Activated T-helper 1 cell treated with Interleukin-2 at 50 U/mL for 16 hours (primary cell): ENCODE results near the gene CFAP46.
"Not testable (repeated sequence)": the region's sequence is repeated elsewhere in the genome, so short reads cannot be mapped to it uniquely, and the experiment has no call there.

Experiments used
- DNase-seq: peaks from one replicate; pipeline ENCODE4 v3.0.0-alpha.2; 2020; ENCODE audit warnings: low read depth

Gene CFAP46

DNA sequence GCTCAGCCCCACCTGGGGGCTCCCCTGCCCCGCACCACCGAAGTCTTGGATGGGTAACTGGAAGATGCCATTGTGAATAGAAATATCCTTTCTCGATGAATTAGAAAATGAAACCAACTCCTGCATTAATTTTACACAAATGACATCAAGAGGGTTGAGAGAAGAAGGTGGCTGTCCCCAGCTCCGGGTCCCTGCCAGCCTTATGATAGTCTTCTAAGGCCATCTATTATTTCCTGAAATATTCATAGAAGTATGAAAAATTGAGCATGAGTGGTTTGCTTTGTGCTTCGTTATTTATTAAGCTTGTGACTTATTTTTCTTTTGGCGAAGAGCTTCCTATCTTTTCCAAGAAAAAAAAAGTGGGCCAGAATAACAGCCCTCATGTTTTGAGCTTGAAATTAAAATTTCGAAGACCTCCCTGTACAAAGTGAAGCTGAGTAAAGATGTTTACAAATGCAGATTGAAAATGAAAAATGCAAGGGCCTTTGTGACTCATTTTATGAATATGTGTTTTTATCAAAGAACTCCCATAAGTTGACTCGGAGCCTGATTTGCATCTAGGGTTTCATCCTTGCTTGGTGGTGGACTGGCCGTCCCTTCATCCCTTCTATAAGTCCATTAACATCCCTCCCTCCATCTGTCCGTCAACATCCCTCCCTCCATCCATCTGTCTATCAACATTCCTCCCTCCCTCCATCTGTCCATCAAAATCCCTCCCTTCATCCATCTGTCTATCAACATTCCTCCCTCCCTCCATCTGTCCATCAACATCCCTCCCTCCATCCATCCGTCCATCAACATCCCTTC, 20.5 kb upstream of the CFAP46 start:
- DNase-seq, result no peak

- DNase-seq, result peak; percentile 38
These were observed 19.6 kb upstream of the CFAP46 start for GRCh38 chr10:132961787-132962622.

DNA sequence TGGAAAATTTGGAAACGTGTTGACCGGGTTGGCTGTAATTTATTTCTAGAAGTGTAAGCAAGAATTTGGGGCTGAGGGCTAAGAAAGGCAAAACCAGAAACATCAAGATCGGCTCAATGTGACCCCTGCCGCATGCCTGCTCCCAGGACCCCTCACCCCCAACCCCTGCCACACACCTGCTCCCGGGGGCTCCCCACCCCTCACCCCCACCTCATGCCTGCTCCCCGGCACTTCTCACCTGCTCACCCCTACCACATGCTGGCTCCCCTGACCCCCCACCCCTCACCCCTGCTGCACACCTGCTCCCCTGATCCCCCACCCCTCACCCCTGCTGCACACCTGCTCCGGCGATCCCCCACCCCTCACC, 19.0 kb upstream of the CFAP46 start:
- no peak for DNase-seq

DNA sequence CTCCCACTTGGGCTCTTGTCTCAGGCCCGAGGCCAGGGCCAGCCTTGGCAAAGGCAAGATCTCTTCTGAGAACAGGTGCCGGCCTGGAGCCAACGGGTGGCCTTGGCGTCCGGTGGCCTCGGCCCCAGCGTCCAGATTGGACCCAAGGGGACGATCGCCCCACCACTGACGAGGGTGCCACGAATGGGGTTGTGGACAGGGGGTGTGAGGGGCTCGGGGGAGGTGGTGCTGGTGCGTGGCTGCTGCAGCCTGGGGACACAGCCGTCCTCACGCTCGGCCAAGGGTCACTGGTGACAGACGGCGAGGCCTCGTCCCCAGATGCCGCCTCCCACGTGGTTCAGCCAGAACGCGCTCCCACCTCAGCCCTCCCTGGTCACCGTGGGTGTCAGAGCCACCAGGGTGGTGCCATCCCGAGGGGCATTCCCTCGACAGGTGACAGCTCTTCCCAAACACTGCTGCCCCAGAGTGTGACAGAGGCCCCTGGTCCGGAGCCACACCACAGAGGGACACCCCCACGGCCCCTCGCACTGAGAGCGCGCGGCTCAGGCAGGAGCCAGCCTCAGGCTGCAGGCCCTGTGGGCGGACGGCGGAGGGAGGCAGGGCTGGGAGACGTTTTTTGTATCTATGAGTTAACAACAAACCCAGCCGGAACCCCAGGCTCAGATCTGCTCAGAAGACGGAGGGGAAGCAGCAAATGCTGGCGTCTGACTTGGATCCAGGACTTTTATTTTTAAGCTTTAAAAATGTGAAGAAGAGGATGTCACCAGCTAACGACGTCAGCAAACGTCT, 18.5 kb upstream of the CFAP46 start:
- DNase-seq, result no peak

DNA sequence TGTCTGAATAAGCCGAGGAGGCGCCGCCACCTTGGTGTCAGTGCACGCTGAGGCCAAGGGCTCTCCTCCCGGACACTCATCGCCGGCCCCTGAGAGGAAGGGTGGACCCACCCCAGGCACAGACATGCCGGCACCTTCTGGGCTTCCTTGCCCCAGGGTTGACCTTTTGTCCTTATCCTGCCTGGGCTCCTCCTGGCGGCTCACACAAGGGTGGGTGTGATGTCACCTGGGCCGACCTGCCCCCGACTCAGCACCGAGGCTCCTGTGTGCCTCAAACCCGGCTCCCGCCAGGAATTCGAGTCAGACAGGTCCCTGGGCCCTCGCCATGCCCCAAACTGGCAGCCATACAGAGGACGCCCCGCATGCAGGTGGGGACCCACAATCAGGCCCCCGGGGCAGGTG, 17.7 kb upstream of the CFAP46 start:
- no peak for DNase-seq

DNA sequence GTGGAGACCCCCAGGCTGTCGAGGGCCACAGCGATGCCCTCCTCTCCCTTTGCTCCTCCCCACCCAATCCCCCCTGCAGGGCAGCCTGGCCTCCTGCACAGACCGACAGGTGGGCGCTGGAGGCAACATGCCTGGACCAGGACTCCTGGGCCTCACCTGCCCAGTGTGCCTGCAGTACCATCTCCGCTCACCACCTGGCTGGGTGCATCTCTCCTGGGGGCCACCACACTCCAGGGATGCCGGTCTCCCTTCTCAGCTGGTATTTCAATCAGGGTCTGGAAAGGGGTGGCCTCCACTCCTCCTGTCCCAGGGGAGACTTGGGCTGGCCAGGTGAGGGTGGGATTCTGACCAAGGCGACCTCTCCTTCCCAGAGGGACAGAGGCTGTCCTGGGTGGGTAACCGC, 17.2 kb upstream of the CFAP46 start:
- no peak for DNase-seq

GRCh38 chr10:132958883-132959558, 16.7 kb upstream of the CFAP46 start:
- no peak for DNase-seq

DNA sequence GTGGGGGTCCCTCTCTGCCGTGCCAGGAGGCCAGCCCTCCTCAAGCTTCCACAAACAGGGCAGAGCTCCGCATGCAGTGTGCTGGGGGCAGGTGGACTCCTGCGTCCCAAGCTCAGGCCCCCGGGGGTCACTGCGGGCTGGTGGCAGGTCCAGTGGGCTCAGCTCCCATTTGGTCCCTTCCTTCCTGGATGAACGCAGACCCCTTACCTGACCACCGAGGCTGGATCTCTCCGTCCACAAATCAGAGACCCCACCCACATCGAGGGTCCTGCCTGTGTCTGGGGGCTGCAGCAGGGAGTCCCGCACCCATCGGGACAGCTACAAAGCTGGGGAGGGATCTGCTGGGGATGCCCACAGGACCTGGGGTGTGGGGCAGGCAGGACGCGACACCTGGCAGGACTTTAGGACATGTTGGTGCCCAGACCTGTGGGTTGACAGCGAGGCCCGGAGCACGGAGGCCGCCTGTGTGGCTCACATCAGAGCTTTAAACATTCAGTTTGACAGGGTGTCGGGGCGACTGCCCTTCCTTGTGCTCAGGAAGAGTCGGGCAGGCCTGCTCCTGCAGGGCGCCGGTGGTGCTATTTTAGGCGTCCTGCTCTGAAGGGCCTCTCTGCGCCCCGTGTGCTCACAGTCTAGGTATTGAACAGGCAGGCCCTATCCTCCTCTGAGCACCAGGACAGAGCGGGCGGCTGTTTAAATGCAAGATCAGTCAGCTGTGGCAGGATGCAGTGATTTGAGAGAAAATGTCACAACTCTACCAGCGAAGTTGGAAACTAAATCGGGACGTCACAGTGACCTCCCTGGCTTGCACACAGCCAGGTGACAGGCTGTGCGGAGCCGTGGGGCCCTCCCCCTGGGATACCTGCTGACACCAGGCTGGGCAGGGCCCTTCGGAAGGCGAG, 15.9 kb upstream of the CFAP46 start:
- DNase-seq, result no peak

- no peak for DNase-seq
These were observed 14.8 kb upstream of the CFAP46 start for GRCh38 chr10:132957131-132957530.

- DNase-seq, result not testable (repeated sequence)
These were observed 13.9 kb upstream of the CFAP46 start for GRCh38 chr10:132956259-132956658.

DNA sequence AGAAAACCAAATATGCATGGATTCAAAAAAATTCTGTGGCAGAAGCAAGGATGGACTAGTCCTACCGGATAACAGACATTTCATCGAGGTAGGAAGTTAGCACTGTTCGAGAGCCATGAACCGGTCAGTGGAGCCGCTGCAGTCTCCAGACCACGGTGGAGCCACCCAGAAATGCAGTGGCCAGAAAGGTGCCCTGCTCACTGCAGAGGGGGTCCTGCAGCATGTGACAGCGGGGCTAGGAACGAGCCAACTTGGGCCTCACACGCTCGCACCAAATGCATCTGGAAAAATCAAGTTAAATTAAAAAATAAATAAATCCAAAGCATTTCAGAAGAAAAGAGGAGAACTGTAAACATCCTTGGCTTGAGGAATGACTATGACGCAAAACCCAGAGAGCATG, 13.1 kb upstream of the CFAP46 start:
- no peak for DNase-seq

DNA sequence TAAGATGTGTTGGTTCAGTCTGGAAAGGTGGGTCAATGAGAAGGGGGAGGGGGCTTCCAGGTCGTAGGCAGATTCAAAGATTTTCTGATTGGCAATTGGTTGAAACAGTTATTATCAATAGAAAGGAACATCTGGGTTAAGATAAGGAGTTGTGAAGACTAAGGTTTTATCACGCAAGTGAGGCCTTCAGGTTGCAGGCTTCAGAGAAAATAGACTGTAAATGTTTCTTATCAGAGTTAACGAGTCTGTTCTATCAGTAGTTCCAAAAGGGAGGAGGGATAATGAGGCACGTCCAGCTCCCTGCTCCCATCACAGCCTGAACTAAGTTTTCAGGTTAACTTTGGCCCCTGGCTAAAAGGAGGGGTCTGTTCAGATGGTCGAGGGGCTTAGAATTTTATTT, 11.1 kb upstream of the CFAP46 start:
- no peak for DNase-seq

DNA sequence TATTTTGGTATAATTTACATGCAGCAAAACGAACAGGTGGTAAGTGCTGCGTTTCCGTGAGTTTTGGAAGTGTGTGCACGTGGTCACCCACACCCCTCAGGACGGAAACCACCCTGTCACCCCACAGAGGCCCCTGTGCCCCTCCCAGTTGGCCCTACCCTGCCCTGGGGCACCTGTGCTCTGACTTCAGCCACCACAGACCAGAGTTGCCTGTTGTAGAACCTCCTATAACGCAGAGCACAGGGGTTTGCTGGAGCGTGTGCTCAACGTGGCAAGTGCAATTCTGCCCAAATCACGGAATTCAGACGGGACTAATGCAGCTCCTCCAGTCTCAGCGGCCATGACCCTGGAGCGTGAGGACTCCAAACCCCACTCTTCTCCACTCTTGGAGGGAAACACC, 9.6 kb upstream of the CFAP46 start:
- no peak for DNase-seq

- no peak for DNase-seq
These were observed 6.0 kb upstream of the CFAP46 start for GRCh38 chr10:132948351-132948750.

DNA sequence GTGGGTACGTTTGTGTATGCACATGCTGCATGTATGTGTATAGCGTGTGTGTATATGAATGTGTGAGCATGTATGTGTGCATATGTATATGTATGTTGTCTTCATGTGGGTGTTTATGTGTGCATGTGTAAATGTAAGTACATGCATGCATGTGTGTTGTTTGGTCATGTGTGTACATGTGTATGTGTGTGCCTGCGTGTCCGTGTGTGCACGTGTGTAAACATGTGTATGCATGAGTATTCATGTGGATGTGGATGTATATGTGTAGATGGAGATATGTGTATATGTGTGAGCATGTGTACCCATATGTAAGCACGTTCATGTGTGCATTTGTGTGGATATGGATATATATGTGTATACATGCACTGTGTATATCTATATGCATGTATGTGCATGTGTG, 5.5 kb upstream of the CFAP46 start:
- no peak for DNase-seq

GRCh38 chr10:132946806-132947546, 4.6 kb upstream of the CFAP46 start:
- no peak for DNase-seq

DNA sequence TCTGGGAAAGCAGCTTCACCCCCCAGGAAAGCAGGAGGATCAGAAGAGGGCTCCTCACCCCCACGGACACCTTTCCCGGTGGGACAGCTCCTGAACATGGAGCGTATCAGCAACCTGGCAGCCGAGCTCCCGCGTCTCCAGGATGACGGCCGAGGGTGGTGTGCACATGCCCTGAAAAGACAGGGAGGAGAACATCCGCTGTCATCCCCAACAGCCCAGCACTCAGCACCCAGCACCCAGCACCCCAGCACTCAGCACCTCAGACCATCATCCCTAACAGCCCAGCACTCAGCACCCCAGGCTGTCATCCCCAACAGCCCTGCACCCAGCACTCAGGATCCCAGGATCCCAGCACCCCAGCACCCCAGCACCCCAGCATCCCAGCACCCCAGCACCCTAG, 3.9 kb upstream of the CFAP46 start:
- DNase-seq, result no peak

- no peak for DNase-seq
These were observed 3.5 kb upstream of the CFAP46 start for GRCh38 chr10:132945894-132946255.

- DNase-seq, result no peak
These were observed 2.9 kb upstream of the CFAP46 start for GRCh38 chr10:132945125-132945893.

DNA sequence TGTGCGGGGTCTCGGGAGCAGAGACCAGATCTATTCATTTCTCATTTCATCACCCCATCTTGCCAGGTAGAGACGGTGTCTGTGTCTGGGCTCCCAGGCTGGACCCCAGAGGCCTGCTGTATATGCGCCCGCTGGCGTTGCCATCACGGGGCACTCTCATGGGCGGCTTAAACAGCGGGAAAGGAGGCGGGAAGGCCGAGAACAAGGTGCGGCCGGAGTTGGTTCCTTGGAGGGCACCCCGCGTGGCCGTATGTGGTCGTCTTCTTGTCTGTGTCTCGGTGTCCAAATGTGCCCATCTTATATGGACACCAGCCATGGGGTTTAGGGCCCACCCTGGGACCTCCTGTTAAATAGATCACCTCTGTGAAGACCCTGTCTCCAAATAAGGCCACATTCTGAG, 2.1 kb upstream of the CFAP46 start:
- no peak for DNase-seq
